ENCODE data around the gene ACTN4. TPM values are rescaled to one million over a fixed set of nuclear protein-coding genes. Genes with fewer than 3 reads are reported as not detected.

The ACTN4 gene
- total and polyA plus RNA-seq, 2 of the 4 experiments (the other 2 are of a cell fraction): 541 to 659 TPM

DNA sequence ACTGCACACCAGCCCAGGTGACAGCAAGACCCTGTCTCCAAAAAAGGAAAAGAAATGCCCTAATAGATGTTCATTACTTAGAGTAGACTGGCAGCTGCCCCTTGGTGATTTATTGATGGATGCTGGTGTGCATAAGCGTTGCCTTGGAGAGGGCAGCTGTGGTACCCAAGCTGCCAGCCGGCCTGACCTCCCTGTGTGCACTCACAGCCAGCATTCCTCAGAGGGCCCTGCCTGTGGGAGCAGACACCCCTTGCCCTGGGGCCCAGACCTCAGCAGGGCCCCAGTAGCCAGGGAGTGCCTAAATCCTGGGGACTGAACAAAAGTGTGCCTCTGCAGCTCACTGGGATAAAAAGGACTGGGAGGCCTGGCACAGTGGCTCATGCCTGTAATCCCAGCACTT is 7.8 kb upstream of the ACTN4 start:
- H2BK5ac ChIP-seq (ENCODE audit: low read depth, low read length, poor library complexity, severe bottlenecking): no peak overlapping the region
- H4K20me1 ChIP-seq (ENCODE audit: insufficient read depth, low read length): peaks cover 2% of the 10 kb centered on the region
- intact Hi-C loops (cut with micrococcal nuclease) (loop anchor here (10.0 kb wide), 1 partner anchor 405 kb away; no protein-coding TSS in a partner anchor), dilution Hi-C loops (cut with HindIII; ENCODE audit: low sequenced_read_pairs, unreplicated experiment) (no loop called here), in situ Hi-C loops (cut with MboI; ENCODE audit: low sequenced_read_pairs) (loop anchor here (25.0 kb wide), 1 partner anchor 402 kb away; no protein-coding TSS in a partner anchor)
- H4K5ac ChIP-seq (ENCODE audit: low read depth, low read length): no peak overlapping the region
- H3K4me2 ChIP-seq (ENCODE audit: low read depth, low read length): no peak overlapping the region
- no peak overlapping the region for H3K4me3 ChIP-seq (ENCODE audit: insufficient read depth, low read depth, low read length)
- H2BK120ac ChIP-seq (ENCODE audit: low read depth, low read length): no peak overlapping the region
- ATAC-seq (ENCODE audit: low read depth) (no peak), DNase-seq (no peak)
- peaks cover 4% of the 10 kb centered on the region for H3K36me3 ChIP-seq (ENCODE audit: control insufficient read depth, insufficient read depth, low read length)
- no peak overlapping the region for H3K23ac ChIP-seq (ENCODE audit: low read depth, low read length)
- no CpG with 5 or more reads among the region's 2 CpGs for WGBS, 2 experiments (ENCODE audit: extremely low coverage in 2 of 2, insufficient read length in 1 of 2)
- no peak overlapping the region for H2AK9ac ChIP-seq (replicated peaks; ENCODE audit: low read depth, low read length, poor library complexity)
- BruUV-seq (replicated peaks): no TSS peak
- H3K18ac ChIP-seq (ENCODE audit: low read depth, low read length): no peak overlapping the region
- no peaks in the 10 kb centered on the region for H3K9me3 ChIP-seq (ENCODE audit: control insufficient read depth, insufficient read depth, low read length)
- no peak overlapping the region for H2AFZ ChIP-seq (replicated peaks; ENCODE audit: low read length, poor library complexity)
- TF ChIP-seq, protein P1, sequence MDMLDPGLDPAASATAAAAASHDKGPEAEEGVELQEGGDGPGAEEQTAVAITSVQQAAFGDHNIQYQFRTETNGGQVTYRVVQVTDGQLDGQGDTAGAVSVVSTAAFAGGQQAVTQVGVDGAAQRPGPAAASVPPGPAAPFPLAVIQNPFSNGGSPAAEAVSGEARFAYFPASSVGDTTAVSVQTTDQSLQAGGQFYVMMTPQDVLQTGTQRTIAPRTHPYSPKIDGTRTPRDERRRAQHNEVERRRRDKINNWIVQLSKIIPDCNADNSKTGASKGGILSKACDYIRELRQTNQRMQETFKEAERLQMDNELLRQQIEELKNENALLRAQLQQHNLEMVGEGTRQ (IDR thresholded peaks at IDR 0.05; ENCODE audit: low read depth, low read length): no peak
- TF ChIP-seq BHLHE40 (IDR thresholded peaks at IDR 0.05; ENCODE audit: low read depth, low read length): no peak
- no peak for TF ChIP-seq MAFK (IDR thresholded peaks at IDR 0.05; ENCODE audit: low read depth, low read length)
- no peak for TF ChIP-seq SMC3 (IDR thresholded peaks at IDR 0.05; ENCODE audit: low read depth, low read length)
- no peak overlapping the region for H3K27ac ChIP-seq (ENCODE audit: insufficient read depth, low read length)
- H4K91ac ChIP-seq (ENCODE audit: insufficient read depth, low read depth, low read length): no peak overlapping the region
- H2BK20ac ChIP-seq (ENCODE audit: low read depth, low read length): no peak overlapping the region
- H3K27me3 ChIP-seq (ENCODE audit: control insufficient read depth, insufficient read depth, low read length): no peaks in the 10 kb centered on the region
- H3K9ac ChIP-seq (ENCODE audit: low read depth, low read length): no peak overlapping the region
- ChIA-PET POLR2A (ENCODE audit: unreplicated experiment) (no interaction called here), CTCF (interaction anchor here (0.6 kb wide), 1 partner anchor 124 kb away, joined by 3 read pairs; no protein-coding TSS in a partner anchor)
- no peak overlapping the region for H3K14ac ChIP-seq (replicated peaks; ENCODE audit: low read depth, low read length)
- peaks cover 18 to 30% of the 10 kb centered on the region in 2 experiments for H3K79me1 ChIP-seq (ENCODE audit: low read depth in 1 of 2, low read length in 2 of 2)
- H3K9me1 ChIP-seq (ENCODE audit: insufficient read depth, low read length): 0 out of 2 replicates have a peak, but pooled peaks cover 3% of the 10 kb centered on the region
- no peak overlapping the region for H2BK15ac ChIP-seq (ENCODE audit: low read depth, low read length)
- H4K8ac ChIP-seq (ENCODE audit: low read depth in 2 of 2, low read length in 2 of 2): no peak overlapping the region
- H3K4ac ChIP-seq (ENCODE audit: low read depth, low read length): no peak overlapping the region
- H3K56ac ChIP-seq (ENCODE audit: extremely low read depth, insufficient read depth, low read length): no peak overlapping the region
- H3K4me1 ChIP-seq (ENCODE audit: control insufficient read depth, insufficient read depth, low read length): no peaks in the 10 kb centered on the region
- H2AK5ac ChIP-seq (ENCODE audit: low read depth, low read length): no peak overlapping the region

All from IMR-90 (cell line).